H1 (cell line): ENCODE results near the gene MGAT5. TPM values are rescaled to one million over a fixed set of nuclear protein-coding genes. Genes with fewer than 3 reads are reported as not detected.

Source experiments
- CTCF ChIA-PET: fragments of 300-600 bp; sonication (Branson Sonifier 250); formaldehyde crosslinking; loops from one replicate; lab custom pipeline; 2021; ENCODE audit not compliant: partially characterized antibody; lab: Charles Lee
- POLR2A ChIA-PET: fragments of 300-600 bp; sonication (Branson Sonifier 250); formaldehyde crosslinking; loops from one replicate; lab custom pipeline; 2021; ENCODE audit warnings: inconsistent platforms; ENCODE audit not compliant: partially characterized antibody; lab: Charles Lee
- DNase-seq, 2 experiments: peaks; one replicate each; pipeline versions ENCODE4 v3.0.0 to v3.0.0-alpha.2; 2010 to 2022; ENCODE audit warnings: low spot score in 2 of 2, low read depth in 1 of 2, mixed read lengths in 1 of 2
- FAIRE-seq: peaks from 2 replicates; lab custom pipeline; 2011; peaks lifted over from hg19 to GRCh38; lab: Jason Lieb, UNC
- H2AFZ ChIP-seq: 2 replicates; pipeline ENCODE4 v1.8.1; 2012; ENCODE audit warnings: low read length, inconsistent platforms
- H2AK5ac ChIP-seq: 2 replicates; pipeline ENCODE4 v1.6.1; 2013; ENCODE audit warnings: low read depth, low read length
- H2BK120ac ChIP-seq: replicated peaks from 2 replicates; pipeline ENCODE3; 2013; ENCODE audit warnings: low read depth, low read length, inconsistent platforms
- H2BK12ac ChIP-seq: 2 replicates; pipeline ENCODE4 v1.6.1; 2013; ENCODE audit warnings: low read depth, low read length
- H2BK15ac ChIP-seq: 2 replicates; pipeline ENCODE4 v1.6.1; 2013; ENCODE audit warnings: low read length
- H2BK20ac ChIP-seq: 2 replicates; pipeline ENCODE4 v1.6.1; 2013; ENCODE audit warnings: low read length
- H2BK5ac ChIP-seq: 2 replicates; pipeline ENCODE4 v1.6.1; 2013; ENCODE audit warnings: low read depth, low read length
- H3K14ac ChIP-seq: 2 replicates; pipeline ENCODE4 v1.6.1; 2013; ENCODE audit warnings: inconsistent platforms; ENCODE audit not compliant: insufficient read length
- H3K18ac ChIP-seq: 2 replicates; pipeline ENCODE4 v1.6.1; 2013; ENCODE audit warnings: low read length; ENCODE audit errors: extremely low read depth
- H3K23ac ChIP-seq: 2 replicates; pipeline ENCODE4 v1.6.1; 2013; ENCODE audit warnings: inconsistent platforms; ENCODE audit not compliant: insufficient read length
- H3K23me2 ChIP-seq: 2 replicates; pipeline ENCODE4 v1.6.1; 2013; ENCODE audit warnings: low read depth, low read length
- H3K27ac ChIP-seq: 2 replicates; pipeline ENCODE4 v1.6.1; 2011; ENCODE audit warnings: low read depth, low read length, inconsistent platforms
- H3K27me3 ChIP-seq, 4 experiments: replicated peaks in 1 of 4; 1 replicate in 1 of 4; 2 replicates in 3 of 4; pipeline versions ENCODE4 v1.6.1 to v1.8.1; 2011 to 2013; ENCODE audit warnings: low read length in 3 of 4, mild to moderate bottlenecking in 3 of 4, inconsistent platforms in 2 of 4, mixed read lengths in 2 of 4, moderate library complexity in 1 of 4; ENCODE audit not compliant: control insufficient read depth in 3 of 4, insufficient read depth in 3 of 4; ENCODE audit errors: extremely low read depth in 1 of 4
- H3K36me3 ChIP-seq, 4 experiments: 2 replicates each; pipeline versions ENCODE4 v1.6.1 to v1.8.1; 2011 to 2013; ENCODE audit warnings: mild to moderate bottlenecking in 4 of 4, low read length in 3 of 4, moderate library complexity in 2 of 4, control low read depth in 1 of 4, inconsistent platforms in 1 of 4; ENCODE audit not compliant: insufficient read depth in 4 of 4, control insufficient read depth in 2 of 4
- H3K4ac ChIP-seq: replicated peaks from 2 replicates; pipeline ENCODE3; 2013; ENCODE audit warnings: low read length, low read depth, mixed read lengths, inconsistent platforms; ENCODE audit not compliant: insufficient read length
- H3K4me1 ChIP-seq, 4 experiments: replicated peaks in 1 of 4; 1 replicate in 1 of 4; 2 replicates in 3 of 4; pipeline versions ENCODE4 v1.6.1 to v1.8.1; 2011 to 2013; ENCODE audit warnings: low read length in 3 of 4, inconsistent platforms in 2 of 4, mixed read lengths in 1 of 4; ENCODE audit not compliant: insufficient read depth in 4 of 4, control insufficient read depth in 3 of 4
- H3K4me2 ChIP-seq, 2 experiments: 2 replicates each; pipeline versions ENCODE4 v1.6.1 to v1.8.1; 2011 to 2013; ENCODE audit warnings: low read depth in 2 of 2, low read length in 2 of 2, control low read depth in 1 of 2, inconsistent platforms in 1 of 2, mild to moderate bottlenecking in 1 of 2; ENCODE audit not compliant: insufficient read depth in 1 of 2
- H3K4me3 ChIP-seq, 4 experiments: fragments of 200-600, 300-600 bp in 1 of 4; sonication (generic), shearing (Covaris generic), sonication (Bioruptor Twin) in 1 of 4; 2 replicates each; pipeline versions ENCODE4 v1.5.1 to v1.8.1; 2011 to 2016; ENCODE audit warnings: low read length in 4 of 4, low read depth in 3 of 4, control low read depth in 2 of 4, inconsistent platforms in 2 of 4, mild to moderate bottlenecking in 2 of 4, mixed read lengths in 1 of 4, moderate library complexity in 1 of 4; ENCODE audit not compliant: insufficient read depth in 2 of 4; ENCODE audit errors: extremely low read depth in 1 of 4
- H3K56ac ChIP-seq: replicated peaks from 2 replicates; pipeline ENCODE3; 2013; ENCODE audit warnings: low read depth, mild to moderate bottlenecking, mixed read lengths, low read length, inconsistent platforms; ENCODE audit not compliant: insufficient read length
- H3K79me1 ChIP-seq: 2 replicates; pipeline ENCODE4 v1.6.1; 2013; ENCODE audit warnings: low read depth, low read length, control low read depth
- H3K79me2 ChIP-seq, 2 experiments: 2 replicates each; pipeline versions ENCODE4 v1.6.1 to v1.8.1; 2012 to 2013; ENCODE audit warnings: low read length in 2 of 2, mild to moderate bottlenecking in 2 of 2, inconsistent platforms in 1 of 2; ENCODE audit not compliant: insufficient read depth in 2 of 2, control insufficient read depth in 1 of 2
- H3K9ac ChIP-seq, 4 experiments: replicated peaks in 1 of 4; 1 replicate in 1 of 4; 2 replicates in 3 of 4; pipeline versions ENCODE4 v1.6.1 to v1.8.1; 2011 to 2013; ENCODE audit warnings: low read depth in 3 of 4, low read length in 3 of 4, control low read depth in 2 of 4, mild to moderate bottlenecking in 2 of 4, moderate library complexity in 2 of 4, inconsistent platforms in 1 of 4; ENCODE audit errors: extremely low read depth in 1 of 4
- H3K9me3 ChIP-seq, 2 experiments: 2 replicates each; pipeline versions ENCODE4 v1.6.1 to v1.8.1; 2012 to 2013; ENCODE audit warnings: mild to moderate bottlenecking in 2 of 2, moderate library complexity in 2 of 2, control low read depth in 1 of 2, inconsistent platforms in 1 of 2, low read depth in 1 of 2, low read length in 1 of 2, mixed read lengths in 1 of 2; ENCODE audit not compliant: insufficient read depth in 2 of 2
- H4K20me1 ChIP-seq, 2 experiments: replicated peaks in 1 of 2; 2 replicates each; pipeline versions ENCODE3 to v1.8.1; 2011 to 2013; ENCODE audit warnings: inconsistent platforms in 2 of 2, low read length in 2 of 2, mild to moderate bottlenecking in 1 of 2; ENCODE audit not compliant: insufficient read depth in 2 of 2, control insufficient read depth in 1 of 2
- H4K5ac ChIP-seq: 2 replicates; pipeline ENCODE4 v1.6.1; 2013; ENCODE audit warnings: low read length, low read depth, mixed read lengths, inconsistent platforms; ENCODE audit not compliant: insufficient read length
- H4K8ac ChIP-seq: 2 replicates; pipeline ENCODE4 v1.8.0; 2013; ENCODE audit warnings: mild to moderate bottlenecking, moderate library complexity, low read length, inconsistent platforms; ENCODE audit not compliant: insufficient read depth; ENCODE audit errors: extremely low read depth
- H4K91ac ChIP-seq: replicated peaks from 2 replicates; pipeline ENCODE3; 2013; ENCODE audit warnings: low read length, mixed read lengths, inconsistent platforms; ENCODE audit not compliant: insufficient read length
- CEBPB ChIP-seq: IDR thresholded peaks from 2 replicates; pipeline ENCODE4 v1.6.1; 2012; ENCODE audit warnings: low read depth, low read length
- FOSL1 ChIP-seq: IDR thresholded peaks from 2 replicates; pipeline ENCODE4 v1.6.1; 2011; ENCODE audit warnings: mild to moderate bottlenecking, low read depth, low read length, moderate library complexity; ENCODE audit not compliant: insufficient read depth
- GABPA ChIP-seq: IDR thresholded peaks from 2 replicates; pipeline ENCODE4 v1.6.1; 2011; ENCODE audit warnings: mild to moderate bottlenecking, low read length, moderate library complexity, borderline replicate concordance; ENCODE audit not compliant: insufficient read depth
- JUN ChIP-seq: IDR thresholded peaks from 2 replicates; pipeline ENCODE4 v1.6.1; 2011; ENCODE audit warnings: low read depth, mild to moderate bottlenecking, improper control_type of control experiment, low read length
- SAP30 ChIP-seq: fragments of 300-600 bp; sonication (generic); IDR thresholded peaks from 2 replicates; pipeline ENCODE4 v1.7.1; 2012; ENCODE audit warnings: low read length, moderate library complexity, mild to moderate bottlenecking, inconsistent platforms; ENCODE audit not compliant: insufficient read depth, insufficient replicate concordance
- SP4 ChIP-seq: IDR thresholded peaks from 2 replicates; pipeline ENCODE4 v1.6.1; 2012; ENCODE audit warnings: low read length, inconsistent platforms
- YY1 ChIP-seq: IDR thresholded peaks from 2 replicates; pipeline ENCODE4 v1.6.1; 2011; ENCODE audit warnings: low read depth, mild to moderate bottlenecking, low read length
- WGBS, 2 experiments: shearing (Covaris generic) in 1 of 2; methylation state at CpG; one replicate each; pipeline versions ENCODE4 v1.1.6 to v1.1.7; 2013 to 2015; ENCODE audit warnings: low lambda C conversion rate in 2 of 2, mixed read lengths in 2 of 2, inconsistent platforms in 1 of 2, low coverage in 1 of 2, missing lambda C conversion rate in 1 of 2; ENCODE audit not compliant: insufficient replicate concordance in 2 of 2, insufficient coverage in 1 of 2, insufficient read length in 1 of 2; ENCODE audit errors: extremely low coverage in 1 of 2, missing lambda C conversion rate in 1 of 2; 5-methylcytosine and 5-hydroxymethylcytosine counted together
- polyA plus RNA-seq, 7 experiments: library from polyadenylated mRNA; depleted of rRNA in 3 of 7; stranded (reverse) in 5 of 7; unstranded in 2 of 7; fragments of >200 nt in 5 of 7; fragments of 200-250 nt in 2 of 7; gene quantifications; 1 replicate in 5 of 7; 2 replicates in 1 of 7; 4 replicates in 1 of 7; pipeline versions ENCODE4 v1.2.1 to v1.2.3, GENCODE V29; 2011 to 2013; ENCODE audit warnings: missing spikeins in 2 of 7, mixed read lengths in 2 of 7
- total RNA-seq: library from RNA; stranded (reverse); fragmentation: NEBNext Ultra II Directional; extraction: Animal tissue kit (Norgen Biotek cat#: 25700); gene quantifications from 2 replicates; pipeline ENCODE4 v1.2.1, GENCODE V29; 2021

The MGAT5 gene
- total and polyA plus RNA-seq, 2 of the 8 experiments (the other 6 are each of a cell fraction or from before 2014, with no cell fraction given), result 11.2 to 49.2 TPM

DNA sequence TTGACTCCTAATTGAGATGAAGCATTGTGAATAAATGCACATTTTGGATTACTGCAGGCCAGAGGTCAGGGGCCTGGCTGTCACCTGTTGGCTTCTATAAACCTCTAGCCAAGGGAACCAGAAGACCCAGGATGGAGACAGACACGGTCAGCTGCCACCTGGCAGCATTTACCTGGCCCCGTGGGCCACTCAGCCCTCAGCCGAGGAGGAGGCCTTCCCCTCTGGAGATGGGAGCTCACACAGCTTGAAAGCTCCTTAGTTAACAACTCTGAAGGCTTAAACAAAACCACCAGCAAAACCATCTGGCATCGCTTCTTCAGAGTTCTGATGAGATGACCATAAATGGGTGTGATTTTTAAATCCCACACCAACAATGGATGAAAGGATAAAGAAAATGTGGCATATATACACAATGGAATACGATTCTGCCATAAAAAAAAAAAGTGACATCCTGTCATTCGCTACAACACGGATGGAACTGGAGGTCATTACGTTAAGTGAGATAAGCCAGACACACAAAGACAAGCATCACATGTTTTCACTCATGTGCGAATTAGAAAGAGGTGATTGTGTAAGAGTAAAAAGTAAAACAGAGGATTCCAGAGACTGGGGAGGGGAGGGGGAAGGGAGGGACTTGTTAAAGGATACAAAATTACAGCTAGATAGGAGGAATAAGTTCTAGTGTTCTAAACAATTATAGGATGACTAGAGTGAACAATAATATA is 246.5 kb downstream of the MGAT5 start:
- peaks cover 0 to 8% (median 0%) of the 10 kb centered on the region in 4 experiments; a peak in 4 of 7 replicates for H3K4me1 ChIP-seq
- H3K14ac ChIP-seq, result no peak overlapping the region
- H3K79me2 ChIP-seq, result no peaks in the 10 kb centered on the region
- no peaks in the 10 kb centered on the region for H4K20me1 ChIP-seq
- no peak overlapping the region for H4K91ac ChIP-seq
- no peak overlapping the region for H2BK12ac ChIP-seq
- no peak overlapping the region for H2BK120ac ChIP-seq
- FAIRE-seq, result no peak
- ChIA-PET POLR2A (interaction anchor here (0.6 kb wide), 1 partner anchor 555 kb away, joined by 3 read pairs; no protein-coding TSS in a partner anchor), CTCF (interaction anchor here (0.6 to 1.9 kb wide), 7 partner anchors 10 to 462 kb away, joined by 3 to 6 read pairs (median 3); no protein-coding TSS in a partner anchor)
- no peak overlapping the region for H2BK15ac ChIP-seq
- H2AK5ac ChIP-seq, result no peak overlapping the region
- H3K36me3 ChIP-seq, result no peaks in the 10 kb centered on the region
- H2AFZ ChIP-seq, result no peak overlapping the region
- H3K4me3 ChIP-seq, result no peak overlapping the region
- no peaks in the 10 kb centered on the region for H3K27me3 ChIP-seq
- H3K79me1 ChIP-seq, result no peaks in the 10 kb centered on the region
- H3K23me2 ChIP-seq, result no peaks in the 10 kb centered on the region
- WGBS, 2 experiments, result 88% methylated on average over 9 of the region's 9 CpGs; no CpG with 5 or more reads in 1 of the 2 experiments
- no peak overlapping the region for H3K4ac ChIP-seq
- TF ChIP-seq JUN (no peak), GABPA (no peak), SP4 (no peak), FOSL1 (no peak), SAP30 (no peak), CEBPB (0 out of 2 replicates have a peak, but pooled peaks have one; percentile 4), YY1 (no peak)
- no peak overlapping the region for H3K23ac ChIP-seq
- H3K9me3 ChIP-seq, result no peaks in the 10 kb centered on the region
- no peak overlapping the region for H3K4me2 ChIP-seq
- no peak overlapping the region for H3K27ac ChIP-seq
- no peak overlapping the region for H2BK20ac ChIP-seq
- no peak overlapping the region for H2BK5ac ChIP-seq
- H3K9ac ChIP-seq, result no peak overlapping the region
- no peak overlapping the region for H4K8ac ChIP-seq
- H3K18ac ChIP-seq, result no peak overlapping the region
- H4K5ac ChIP-seq, result no peak overlapping the region
- no peak overlapping the region for H3K56ac ChIP-seq
- DNase-seq, result no peak
